ENCODE data around the gene PRDX2. TPM values are rescaled to one million over a fixed set of nuclear protein-coding genes. Genes with fewer than 3 reads are reported as not detected.

The PRDX2 gene
- total RNA-seq, 1 donor from 2014 or later = 672 TPM

- Mint-ChIP-seq H3K9me3 (no peaks in the 10 kb centered on the region), H3K27me3 (ENCODE audit: low read depth) (no peaks in the 10 kb centered on the region), H3K36me3 (ENCODE audit: low read depth) (no peaks in the 10 kb centered on the region), H3K27ac (ENCODE audit: unreplicated experiment) (no peak overlapping the region), H3K4me1 (peaks cover 14% of the 10 kb centered on the region), H3K4me3 (no peak overlapping the region)
- peak; percentile 42 for DNase-seq (ENCODE audit: low read depth, low spot score)
- no peak for TF ChIP-seq CTCF (conservative IDR thresholded peaks at IDR 0.05)
These were observed 31.9 kb downstream of the PRDX2 start for GRCh38 chr19:12769689-12770088.

GRCh38 chr19:12767666-12768065 is 33.9 kb downstream of the PRDX2 start:
- Mint-ChIP-seq H3K9me3 (no peaks in the 10 kb centered on the region), H3K4me1 (peaks cover 4% of the 10 kb centered on the region), H3K27ac (ENCODE audit: unreplicated experiment) (no peak overlapping the region), H3K36me3 (ENCODE audit: low read depth) (no peaks in the 10 kb centered on the region), H3K27me3 (ENCODE audit: low read depth) (no peaks in the 10 kb centered on the region), H3K4me3 (no peak overlapping the region)
- no peak for DNase-seq (ENCODE audit: low read depth, low spot score)
- TF ChIP-seq CTCF (conservative IDR thresholded peaks at IDR 0.05) = no peak

GRCh38 chr19:12767150-12767549 is 34.5 kb downstream of the PRDX2 start:
- H3K27me3 Mint-ChIP-seq (ENCODE audit: low read depth) = no peaks in the 10 kb centered on the region
- no peak for DNase-seq (ENCODE audit: low read depth, low spot score)
- no peak overlapping the region for H3K27ac Mint-ChIP-seq (ENCODE audit: unreplicated experiment)
- no peak for TF ChIP-seq CTCF (conservative IDR thresholded peaks at IDR 0.05)
- H3K36me3 Mint-ChIP-seq (ENCODE audit: low read depth) = no peaks in the 10 kb centered on the region
- no peak overlapping the region for H3K4me3 Mint-ChIP-seq
- H3K9me3 Mint-ChIP-seq = no peaks in the 10 kb centered on the region
- peaks cover 4% of the 10 kb centered on the region for H3K4me1 Mint-ChIP-seq

GRCh38 chr19:12766051-12766521 is 35.5 kb downstream of the PRDX2 start:
- peak; percentile 73 for DNase-seq (ENCODE audit: low read depth, low spot score)
- TF ChIP-seq CTCF (conservative IDR thresholded peaks at IDR 0.05) = peak; percentile 75
- Mint-ChIP-seq H3K4me1 (peaks cover 4% of the 10 kb centered on the region), H3K27me3 (ENCODE audit: low read depth) (no peaks in the 10 kb centered on the region), H3K4me3 (peak overlapping the region; percentile 47), H3K9me3 (no peaks in the 10 kb centered on the region), H3K27ac (ENCODE audit: unreplicated experiment) (no peak overlapping the region), H3K36me3 (ENCODE audit: low read depth) (no peaks in the 10 kb centered on the region)

- H3K27ac Mint-ChIP-seq (ENCODE audit: unreplicated experiment) = no peak overlapping the region
- no peak for TF ChIP-seq CTCF (conservative IDR thresholded peaks at IDR 0.05)
- peaks cover 4% of the 10 kb centered on the region for H3K9me3 Mint-ChIP-seq
- H3K27me3 Mint-ChIP-seq (ENCODE audit: low read depth) = peaks cover 3% of the 10 kb centered on the region
- H3K4me3 Mint-ChIP-seq = no peak overlapping the region
- peaks cover 9% of the 10 kb centered on the region for H3K4me1 Mint-ChIP-seq
- peaks cover 4% of the 10 kb centered on the region for H3K36me3 Mint-ChIP-seq (ENCODE audit: low read depth)
- DNase-seq (ENCODE audit: low read depth, low spot score) = no peak
These were observed 36.9 kb downstream of the PRDX2 start for GRCh38 chr19:12764698-12765097.

- no peak for DNase-seq (ENCODE audit: low read depth, low spot score)
- no peak for TF ChIP-seq CTCF (conservative IDR thresholded peaks at IDR 0.05)
- Mint-ChIP-seq H3K4me3 (no peak overlapping the region), H3K9me3 (peaks cover 4% of the 10 kb centered on the region), H3K27me3 (ENCODE audit: low read depth) (peaks cover 3% of the 10 kb centered on the region), H3K27ac (ENCODE audit: unreplicated experiment) (no peak overlapping the region), H3K36me3 (ENCODE audit: low read depth) (peaks cover 4% of the 10 kb centered on the region), H3K4me1 (peaks cover 11% of the 10 kb centered on the region)
These were observed 38.5 kb downstream of the PRDX2 start for GRCh38 chr19:12763100-12763499.
